ENCODE results near the gene RAB31.

Gene RAB31

DNA sequence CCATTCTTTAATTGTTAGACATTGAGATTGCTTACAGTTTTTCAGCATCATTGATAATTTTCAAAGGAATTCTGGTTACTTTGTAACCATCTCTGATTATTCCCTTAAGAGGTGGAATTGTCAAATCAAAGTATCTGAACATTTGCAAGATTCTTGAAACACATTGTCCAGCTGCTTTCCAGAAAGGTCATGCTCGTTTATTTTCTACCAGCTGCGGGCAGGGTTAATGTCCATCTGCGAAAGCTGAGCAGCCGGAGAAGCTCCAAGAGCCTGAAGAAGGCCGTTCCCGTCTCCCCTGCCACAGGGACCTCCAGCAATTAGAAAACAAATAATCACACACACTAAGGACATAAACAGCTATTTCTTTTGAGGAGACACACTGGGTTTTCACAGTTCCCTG is 101.6 kb downstream of the RAB31 start:
- H3K36me3 ChIP-seq (ENCODE audit: control insufficient read depth in 2 of 2, insufficient read depth in 1 of 2, low read length in 2 of 2), result peaks cover 0 to 4% of the 10 kb centered on the region in 2 experiments; a peak in 1 of 3 replicates
- H3K4me1 ChIP-seq (ENCODE audit: control insufficient read depth, insufficient read depth, low read length), result peaks cover 9% of the 10 kb centered on the region; the same call in 1 of the 2 replicates
- POLR2A ChIA-PET, result no interaction called here
- no peak overlapping the region for H3K4me3 ChIP-seq (ENCODE audit: low read depth, low read length)
- CTCF ChIA-PET, result interaction anchor here (1.0 to 1.3 kb wide), 2 partner anchors 36 to 142 kb away, joined by 3 to 4 read pairs; no protein-coding TSS in a partner anchor
- no peak overlapping the region for H3K27ac ChIP-seq (ENCODE audit: extremely low read depth, low read depth, low read length)
- H3K9me3 ChIP-seq (ENCODE audit: control insufficient read depth, insufficient read depth, low read depth, low read length), result no peaks in the 10 kb centered on the region
- TF ChIP-seq ZNF560 (tag by site-specific recombination; IDR thresholded peaks at IDR 0.05; ENCODE audit: borderline replicate concordance) (no peak), ZNF776 (tag by site-specific recombination; IDR thresholded peaks at IDR 0.05; ENCODE audit: borderline replicate concordance) (no peak), ZNF473 (tag by site-specific recombination; IDR thresholded peaks at IDR 0.05) (no peak), ZNF335 (tag by site-specific recombination; conservative IDR thresholded peaks at IDR 0.05) (no peak), SCRT1 (tag by site-specific recombination; IDR thresholded peaks at IDR 0.05; ENCODE audit: borderline replicate concordance) (no peak), ZNF529 (tag by site-specific recombination; IDR thresholded peaks at IDR 0.05; ENCODE audit: insufficient replicate concordance) (no peak), ZNF394 (tag by site-specific recombination; IDR thresholded peaks at IDR 0.05; ENCODE audit: borderline replicate concordance) (no peak)
- TF ChIP-seq, protein P1, sequence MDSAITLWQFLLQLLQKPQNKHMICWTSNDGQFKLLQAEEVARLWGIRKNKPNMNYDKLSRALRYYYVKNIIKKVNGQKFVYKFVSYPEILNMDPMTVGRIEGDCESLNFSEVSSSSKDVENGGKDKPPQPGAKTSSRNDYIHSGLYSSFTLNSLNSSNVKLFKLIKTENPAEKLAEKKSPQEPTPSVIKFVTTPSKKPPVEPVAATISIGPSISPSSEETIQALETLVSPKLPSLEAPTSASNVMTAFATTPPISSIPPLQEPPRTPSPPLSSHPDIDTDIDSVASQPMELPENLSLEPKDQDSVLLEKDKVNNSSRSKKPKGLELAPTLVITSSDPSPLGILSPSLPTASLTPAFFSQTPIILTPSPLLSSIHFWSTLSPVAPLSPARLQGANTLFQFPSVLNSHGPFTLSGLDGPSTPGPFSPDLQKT (IDR thresholded peaks at IDR 0.05; ENCODE audit: borderline replicate concordance, low read depth, low read length), result no peak
- TF ChIP-seq, protein P2, sequence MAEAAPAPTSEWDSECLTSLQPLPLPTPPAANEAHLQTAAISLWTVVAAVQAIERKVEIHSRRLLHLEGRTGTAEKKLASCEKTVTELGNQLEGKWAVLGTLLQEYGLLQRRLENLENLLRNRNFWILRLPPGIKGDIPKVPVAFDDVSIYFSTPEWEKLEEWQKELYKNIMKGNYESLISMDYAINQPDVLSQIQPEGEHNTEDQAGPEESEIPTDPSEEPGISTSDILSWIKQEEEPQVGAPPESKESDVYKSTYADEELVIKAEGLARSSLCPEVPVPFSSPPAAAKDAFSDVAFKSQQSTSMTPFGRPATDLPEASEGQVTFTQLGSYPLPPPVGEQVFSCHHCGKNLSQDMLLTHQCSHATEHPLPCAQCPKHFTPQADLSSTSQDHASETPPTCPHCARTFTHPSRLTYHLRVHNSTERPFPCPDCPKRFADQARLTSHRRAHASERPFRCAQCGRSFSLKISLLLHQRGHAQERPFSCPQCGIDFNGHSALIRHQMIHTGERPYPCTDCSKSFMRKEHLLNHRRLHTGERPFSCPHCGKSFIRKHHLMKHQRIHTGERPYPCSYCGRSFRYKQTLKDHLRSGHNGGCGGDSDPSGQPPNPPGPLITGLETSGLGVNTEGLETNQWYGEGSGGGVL (tag by site-specific recombination; IDR thresholded peaks at IDR 0.05), result no peak

DNA sequence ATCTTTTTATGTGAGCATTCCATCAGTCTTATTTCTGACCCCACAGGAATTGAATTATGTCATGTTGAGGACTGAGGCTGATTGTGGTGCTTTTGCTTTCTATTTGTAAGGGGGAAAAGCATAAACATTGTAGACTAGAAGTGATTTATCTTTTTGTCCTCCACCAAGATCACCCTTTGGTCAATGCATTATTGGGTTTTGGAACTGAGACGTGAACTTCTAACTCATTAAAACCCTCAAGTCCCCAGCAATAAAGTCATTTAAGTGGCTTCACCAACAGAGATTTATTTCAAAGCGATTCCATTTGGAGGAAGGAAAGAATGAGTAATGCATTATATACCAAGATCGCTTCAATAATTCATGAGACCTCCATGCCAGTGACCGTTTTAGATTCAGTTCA is 102.2 kb downstream of the RAB31 start:
- Histone ChIP-seq H3K9me3 (ENCODE audit: control insufficient read depth, insufficient read depth, low read depth, low read length) (no peaks in the 10 kb centered on the region), H3K4me1 (ENCODE audit: control insufficient read depth, insufficient read depth, low read length) (peaks cover 9% of the 10 kb centered on the region; the same call in 1 of the 2 replicates), H3K27ac (ENCODE audit: extremely low read depth, low read depth, low read length) (no peak overlapping the region)

DNA sequence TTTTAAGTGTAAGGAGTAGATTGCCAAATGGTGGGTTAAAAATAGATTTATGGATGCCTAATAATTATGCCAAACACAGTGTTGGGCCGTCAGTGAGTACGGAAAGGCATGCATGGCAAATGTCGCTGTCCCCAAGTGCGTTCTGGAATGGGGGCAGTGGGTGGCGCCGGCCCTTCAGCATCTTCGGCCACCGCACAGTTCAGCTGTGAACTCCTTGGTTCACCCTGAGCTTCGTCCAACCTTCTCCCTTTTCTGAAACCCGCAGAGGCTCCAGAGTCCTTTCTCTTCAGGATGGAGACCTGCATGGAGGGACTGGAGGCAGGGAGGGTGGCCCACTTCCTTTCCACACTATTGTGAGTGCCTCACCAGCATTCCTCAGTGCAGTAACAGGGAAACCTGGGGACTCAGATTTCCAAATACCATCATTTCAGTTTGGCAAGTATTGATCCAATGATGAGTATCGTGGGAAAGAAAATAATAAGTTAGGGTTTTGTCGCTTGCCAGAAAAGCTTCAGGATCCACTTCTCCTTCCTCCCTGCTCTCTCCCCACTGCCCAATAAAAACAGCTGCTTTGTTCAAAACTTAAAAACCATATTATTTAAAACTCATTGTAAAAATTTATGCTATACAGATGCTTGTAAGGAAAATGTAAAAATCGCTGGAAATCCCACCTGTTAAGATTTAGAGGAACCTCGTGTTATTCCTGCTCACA is 103.0 kb downstream of the RAB31 start:
- Histone ChIP-seq H3K36me3 (ENCODE audit: control insufficient read depth in 2 of 2, insufficient read depth in 1 of 2, low read length in 2 of 2) (peaks cover 0 to 8% of the 10 kb centered on the region in 2 experiments; a peak in 1 of 3 replicates), H3K9me3 (ENCODE audit: control insufficient read depth, insufficient read depth, low read depth, low read length) (no peaks in the 10 kb centered on the region), H3K4me3 (ENCODE audit: low read depth, low read length) (no peak overlapping the region), H3K27ac (ENCODE audit: extremely low read depth, low read depth, low read length) (no peak overlapping the region), H3K4me1 (ENCODE audit: control insufficient read depth, insufficient read depth, low read length) (peaks cover 9% of the 10 kb centered on the region; the same call in 1 of the 2 replicates)
- POLR2A ChIA-PET, result no interaction called here
- CTCF ChIA-PET, result interaction anchor here (1.3 kb wide), 1 partner anchor 140 kb away, joined by 3 read pairs; no protein-coding TSS in a partner anchor
- no peak for TF ChIP-seq OVOL3 (tag by site-specific recombination; IDR thresholded peaks at IDR 0.05)
- TF ChIP-seq ZNF175 (tag by site-specific recombination; IDR thresholded peaks at IDR 0.05), result no peak
- no peak for TF ChIP-seq ZNF629 (tag by site-specific recombination; IDR thresholded peaks at IDR 0.05)
- no peak for TF ChIP-seq ZNF530 (tag by site-specific recombination; IDR thresholded peaks at IDR 0.05; ENCODE audit: low read depth)
- TF ChIP-seq ZNF521 (tag by site-specific recombination; IDR thresholded peaks at IDR 0.05), result no peak
- TF ChIP-seq HOXC10 (CRISPR knock-in tag; IDR thresholded peaks at IDR 0.05), result no peak
- TF ChIP-seq SCRT2 (tag by site-specific recombination; IDR thresholded peaks at IDR 0.05), result no peak
- no peak for TF ChIP-seq ZNF555 (tag by site-specific recombination; conservative IDR thresholded peaks at IDR 0.05)
- no peak for TF ChIP-seq FEZF1 (tag by site-specific recombination; IDR thresholded peaks at IDR 0.05)

More for the DNA sequence above, 102.2 kb downstream of the RAB31 start:
- POLR2A ChIA-PET, result no interaction called here
- no peak overlapping the region for H3K4me3 ChIP-seq (ENCODE audit: low read depth, low read length)
- CTCF ChIA-PET, result interaction anchor here (1.0 to 1.3 kb wide), 2 partner anchors 37 to 141 kb away, joined by 3 to 4 read pairs; no protein-coding TSS in a partner anchor
- H3K36me3 ChIP-seq (ENCODE audit: control insufficient read depth in 2 of 2, insufficient read depth in 1 of 2, low read length in 2 of 2), result peaks cover 0 to 7% of the 10 kb centered on the region in 2 experiments; a peak in 1 of 3 replicates
- no peak for TF ChIP-seq ZFP37 (tag by site-specific recombination; IDR thresholded peaks at IDR 0.05)
- no peak for TF ChIP-seq HOXA7 (CRISPR knock-in tag; IDR thresholded peaks at IDR 0.05; ENCODE audit: borderline replicate concordance)
- TF ChIP-seq ZNF221 (tag by site-specific recombination; IDR thresholded peaks at IDR 0.05; ENCODE audit: borderline replicate concordance), result no peak
- no peak for TF ChIP-seq ZSCAN23 (tag by site-specific recombination; IDR thresholded peaks at IDR 0.05)
- TF ChIP-seq ZNF302 (tag by site-specific recombination; IDR thresholded peaks at IDR 0.05; ENCODE audit: low read depth), result no peak
- TF ChIP-seq, protein P3, sequence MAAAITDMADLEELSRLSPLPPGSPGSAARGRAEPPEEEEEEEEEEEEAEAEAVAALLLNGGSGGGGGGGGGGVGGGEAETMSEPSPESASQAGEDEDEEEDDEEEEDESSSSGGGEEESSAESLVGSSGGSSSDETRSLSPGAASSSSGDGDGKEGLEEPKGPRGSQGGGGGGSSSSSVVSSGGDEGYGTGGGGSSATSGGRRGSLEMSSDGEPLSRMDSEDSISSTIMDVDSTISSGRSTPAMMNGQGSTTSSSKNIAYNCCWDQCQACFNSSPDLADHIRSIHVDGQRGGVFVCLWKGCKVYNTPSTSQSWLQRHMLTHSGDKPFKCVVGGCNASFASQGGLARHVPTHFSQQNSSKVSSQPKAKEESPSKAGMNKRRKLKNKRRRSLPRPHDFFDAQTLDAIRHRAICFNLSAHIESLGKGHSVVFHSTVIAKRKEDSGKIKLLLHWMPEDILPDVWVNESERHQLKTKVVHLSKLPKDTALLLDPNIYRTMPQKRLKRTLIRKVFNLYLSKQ (tag by site-specific recombination; IDR thresholded peaks at IDR 0.05; ENCODE audit: borderline replicate concordance), result no peak
